Midbrain (tissue), 1 donor: ENCODE results near the gene FNDC3B.

Experiments
- DNase-seq: peaks from one replicate; lab custom pipeline; 2025; lab: John Stamatoyannopoulos, UW

The FNDC3B gene

GRCh38 chr3:172135820-172136219 lies 96.4 kb downstream of the FNDC3B start:
- DNase-seq: no peak

- DNase-seq: no peak
These were observed 97.0 kb downstream of the FNDC3B start for GRCh38 chr3:172136330-172136729.

- peak; percentile 1 for DNase-seq
These were observed 98.2 kb downstream of the FNDC3B start for GRCh38 chr3:172137287-172138192.

- no peak for DNase-seq
These were observed 98.8 kb downstream of the FNDC3B start for GRCh38 chr3:172138193-172138537.

- DNase-seq: peak; percentile 78
These were observed 99.6 kb downstream of the FNDC3B start for GRCh38 chr3:172138792-172139507.

GRCh38 chr3:172139528-172140276 lies 100.3 kb downstream of the FNDC3B start:
- DNase-seq: no peak

GRCh38 chr3:172140499-172141391 lies 101.4 kb downstream of the FNDC3B start:
- no peak for DNase-seq

- DNase-seq: no peak
These were observed 102.9 kb downstream of the FNDC3B start for GRCh38 chr3:172142051-172142863.

GRCh38 chr3:172142864-172143451 lies 103.6 kb downstream of the FNDC3B start:
- DNase-seq: no peak

GRCh38 chr3:172143739-172144497 lies 104.5 kb downstream of the FNDC3B start:
- no peak for DNase-seq

GRCh38 chr3:172144601-172145000 lies 105.2 kb downstream of the FNDC3B start:
- DNase-seq: no peak

- DNase-seq: no peak
These were observed 105.8 kb downstream of the FNDC3B start for GRCh38 chr3:172145031-172145686.

GRCh38 chr3:172146349-172146748 lies 107.0 kb downstream of the FNDC3B start:
- no peak for DNase-seq

- no peak for DNase-seq
These were observed 107.9 kb downstream of the FNDC3B start for GRCh38 chr3:172147113-172147818.

GRCh38 chr3:172148241-172148640 lies 108.9 kb downstream of the FNDC3B start:
- DNase-seq: no peak

GRCh38 chr3:172148702-172149565 lies 109.6 kb downstream of the FNDC3B start:
- DNase-seq: no peak

GRCh38 chr3:172150268-172150667 lies 110.9 kb downstream of the FNDC3B start:
- DNase-seq: no peak
